H1 (cell line): ENCODE measurements around the gene CDC14B. TPM values are rescaled to one million over a fixed set of nuclear protein-coding genes. Genes with fewer than 3 reads are reported as not detected.

ENCODE experiments used
- CTCF ChIA-PET: fragments of 300-600 bp; sonication (Branson Sonifier 250); formaldehyde crosslinking; loops from one replicate; lab custom pipeline; 2021; ENCODE audit not compliant: partially characterized antibody; lab: Charles Lee
- POLR2A ChIA-PET: fragments of 300-600 bp; sonication (Branson Sonifier 250); formaldehyde crosslinking; loops from one replicate; lab custom pipeline; 2021; ENCODE audit warnings: inconsistent platforms; ENCODE audit not compliant: partially characterized antibody; lab: Charles Lee
- DNase-seq, 2 experiments: peaks; one replicate each; pipeline versions ENCODE4 v3.0.0 to v3.0.0-alpha.2; 2010 to 2022; ENCODE audit warnings: low spot score in 2 of 2, low read depth in 1 of 2, mixed read lengths in 1 of 2
- FAIRE-seq: peaks from 2 replicates; lab custom pipeline; 2011; peaks lifted over from hg19 to GRCh38; lab: Jason Lieb, UNC
- H2AFZ ChIP-seq: 2 replicates; pipeline ENCODE4 v1.8.1; 2012; ENCODE audit warnings: low read length, inconsistent platforms
- H2AK5ac ChIP-seq: 2 replicates; pipeline ENCODE4 v1.6.1; 2013; ENCODE audit warnings: low read depth, low read length
- H2BK120ac ChIP-seq: replicated peaks from 2 replicates; pipeline ENCODE3; 2013; ENCODE audit warnings: low read depth, low read length, inconsistent platforms
- H2BK12ac ChIP-seq: 2 replicates; pipeline ENCODE4 v1.6.1; 2013; ENCODE audit warnings: low read depth, low read length
- H2BK15ac ChIP-seq: 2 replicates; pipeline ENCODE4 v1.6.1; 2013; ENCODE audit warnings: low read length
- H2BK20ac ChIP-seq: 2 replicates; pipeline ENCODE4 v1.6.1; 2013; ENCODE audit warnings: low read length
- H2BK5ac ChIP-seq: 2 replicates; pipeline ENCODE4 v1.6.1; 2013; ENCODE audit warnings: low read depth, low read length
- H3K14ac ChIP-seq: 2 replicates; pipeline ENCODE4 v1.6.1; 2013; ENCODE audit warnings: inconsistent platforms; ENCODE audit not compliant: insufficient read length
- H3K18ac ChIP-seq: 2 replicates; pipeline ENCODE4 v1.6.1; 2013; ENCODE audit warnings: low read length; ENCODE audit errors: extremely low read depth
- H3K23ac ChIP-seq: 2 replicates; pipeline ENCODE4 v1.6.1; 2013; ENCODE audit warnings: inconsistent platforms; ENCODE audit not compliant: insufficient read length
- H3K23me2 ChIP-seq: 2 replicates; pipeline ENCODE4 v1.6.1; 2013; ENCODE audit warnings: low read depth, low read length
- H3K27ac ChIP-seq: 2 replicates; pipeline ENCODE4 v1.6.1; 2011; ENCODE audit warnings: low read depth, low read length, inconsistent platforms
- H3K27me3 ChIP-seq, 4 experiments: replicated peaks in 1 of 4; 1 replicate in 1 of 4; 2 replicates in 3 of 4; pipeline versions ENCODE4 v1.6.1 to v1.8.1; 2011 to 2013; ENCODE audit warnings: low read length in 3 of 4, mild to moderate bottlenecking in 3 of 4, inconsistent platforms in 2 of 4, mixed read lengths in 2 of 4, moderate library complexity in 1 of 4; ENCODE audit not compliant: control insufficient read depth in 3 of 4, insufficient read depth in 3 of 4; ENCODE audit errors: extremely low read depth in 1 of 4
- H3K36me3 ChIP-seq, 4 experiments: 2 replicates each; pipeline versions ENCODE4 v1.6.1 to v1.8.1; 2011 to 2013; ENCODE audit warnings: mild to moderate bottlenecking in 4 of 4, low read length in 3 of 4, moderate library complexity in 2 of 4, control low read depth in 1 of 4, inconsistent platforms in 1 of 4; ENCODE audit not compliant: insufficient read depth in 4 of 4, control insufficient read depth in 2 of 4
- H3K4ac ChIP-seq: replicated peaks from 2 replicates; pipeline ENCODE3; 2013; ENCODE audit warnings: low read length, low read depth, mixed read lengths, inconsistent platforms; ENCODE audit not compliant: insufficient read length
- H3K4me1 ChIP-seq, 4 experiments: replicated peaks in 1 of 4; 1 replicate in 1 of 4; 2 replicates in 3 of 4; pipeline versions ENCODE4 v1.6.1 to v1.8.1; 2011 to 2013; ENCODE audit warnings: low read length in 3 of 4, inconsistent platforms in 2 of 4, mixed read lengths in 1 of 4; ENCODE audit not compliant: insufficient read depth in 4 of 4, control insufficient read depth in 3 of 4
- H3K4me2 ChIP-seq, 2 experiments: 2 replicates each; pipeline versions ENCODE4 v1.6.1 to v1.8.1; 2011 to 2013; ENCODE audit warnings: low read depth in 2 of 2, low read length in 2 of 2, control low read depth in 1 of 2, inconsistent platforms in 1 of 2, mild to moderate bottlenecking in 1 of 2; ENCODE audit not compliant: insufficient read depth in 1 of 2
- H3K4me3 ChIP-seq, 4 experiments: fragments of 200-600, 300-600 bp in 1 of 4; sonication (generic), shearing (Covaris generic), sonication (Bioruptor Twin) in 1 of 4; 2 replicates each; pipeline versions ENCODE4 v1.5.1 to v1.8.1; 2011 to 2016; ENCODE audit warnings: low read length in 4 of 4, low read depth in 3 of 4, control low read depth in 2 of 4, inconsistent platforms in 2 of 4, mild to moderate bottlenecking in 2 of 4, mixed read lengths in 1 of 4, moderate library complexity in 1 of 4; ENCODE audit not compliant: insufficient read depth in 2 of 4; ENCODE audit errors: extremely low read depth in 1 of 4
- H3K56ac ChIP-seq: replicated peaks from 2 replicates; pipeline ENCODE3; 2013; ENCODE audit warnings: low read depth, mild to moderate bottlenecking, mixed read lengths, low read length, inconsistent platforms; ENCODE audit not compliant: insufficient read length
- H3K79me1 ChIP-seq: 2 replicates; pipeline ENCODE4 v1.6.1; 2013; ENCODE audit warnings: low read depth, low read length, control low read depth
- H3K79me2 ChIP-seq, 2 experiments: 2 replicates each; pipeline versions ENCODE4 v1.6.1 to v1.8.1; 2012 to 2013; ENCODE audit warnings: low read length in 2 of 2, mild to moderate bottlenecking in 2 of 2, inconsistent platforms in 1 of 2; ENCODE audit not compliant: insufficient read depth in 2 of 2, control insufficient read depth in 1 of 2
- H3K9ac ChIP-seq, 4 experiments: replicated peaks in 1 of 4; 1 replicate in 1 of 4; 2 replicates in 3 of 4; pipeline versions ENCODE4 v1.6.1 to v1.8.1; 2011 to 2013; ENCODE audit warnings: low read depth in 3 of 4, low read length in 3 of 4, control low read depth in 2 of 4, mild to moderate bottlenecking in 2 of 4, moderate library complexity in 2 of 4, inconsistent platforms in 1 of 4; ENCODE audit errors: extremely low read depth in 1 of 4
- H3K9me3 ChIP-seq, 2 experiments: 2 replicates each; pipeline versions ENCODE4 v1.6.1 to v1.8.1; 2012 to 2013; ENCODE audit warnings: mild to moderate bottlenecking in 2 of 2, moderate library complexity in 2 of 2, control low read depth in 1 of 2, inconsistent platforms in 1 of 2, low read depth in 1 of 2, low read length in 1 of 2, mixed read lengths in 1 of 2; ENCODE audit not compliant: insufficient read depth in 2 of 2
- H4K20me1 ChIP-seq, 2 experiments: replicated peaks in 1 of 2; 2 replicates each; pipeline versions ENCODE3 to v1.8.1; 2011 to 2013; ENCODE audit warnings: inconsistent platforms in 2 of 2, low read length in 2 of 2, mild to moderate bottlenecking in 1 of 2; ENCODE audit not compliant: insufficient read depth in 2 of 2, control insufficient read depth in 1 of 2
- H4K5ac ChIP-seq: 2 replicates; pipeline ENCODE4 v1.6.1; 2013; ENCODE audit warnings: low read length, low read depth, mixed read lengths, inconsistent platforms; ENCODE audit not compliant: insufficient read length
- H4K8ac ChIP-seq: 2 replicates; pipeline ENCODE4 v1.8.0; 2013; ENCODE audit warnings: mild to moderate bottlenecking, moderate library complexity, low read length, inconsistent platforms; ENCODE audit not compliant: insufficient read depth; ENCODE audit errors: extremely low read depth
- H4K91ac ChIP-seq: replicated peaks from 2 replicates; pipeline ENCODE3; 2013; ENCODE audit warnings: low read length, mixed read lengths, inconsistent platforms; ENCODE audit not compliant: insufficient read length
- BACH1 ChIP-seq: IDR thresholded peaks from 2 replicates; pipeline ENCODE4 v1.6.1; 2012; ENCODE audit warnings: low read length, improper control_type of control experiment
- CTBP2 ChIP-seq: IDR thresholded peaks from 2 replicates; pipeline ENCODE4 v1.7.0; 2011; ENCODE audit warnings: borderline replicate concordance, mild to moderate bottlenecking, moderate library complexity, mixed read lengths, low read length; ENCODE audit not compliant: insufficient read depth, insufficient read length
- EP300 ChIP-seq, 2 experiments: IDR thresholded peaks; 1 replicate in 1 of 2; 2 replicates in 1 of 2; pipeline ENCODE4 v1.6.1; 2011 to 2012; ENCODE audit warnings: low read depth in 2 of 2, low read length in 2 of 2, mild to moderate bottlenecking in 2 of 2, borderline replicate concordance in 1 of 2, inconsistent platforms in 1 of 2, moderate library complexity in 1 of 2
- SRF ChIP-seq: IDR thresholded peaks from 2 replicates; pipeline ENCODE4 v1.6.1; 2011; ENCODE audit warnings: mild to moderate bottlenecking, low read depth, low read length, moderate library complexity
- TCF12 ChIP-seq: IDR thresholded peaks from 2 replicates; pipeline ENCODE4 v1.6.1; 2011; ENCODE audit warnings: low read depth, mild to moderate bottlenecking, low read length
- TEAD4 ChIP-seq: IDR thresholded peaks from 2 replicates; pipeline ENCODE4 v1.6.1; 2012; ENCODE audit warnings: low read depth, low read length, inconsistent platforms, mixed read lengths
- WGBS, 2 experiments: shearing (Covaris generic) in 1 of 2; methylation state at CpG; one replicate each; pipeline versions ENCODE4 v1.1.6 to v1.1.7; 2013 to 2015; ENCODE audit warnings: low lambda C conversion rate in 2 of 2, mixed read lengths in 2 of 2, inconsistent platforms in 1 of 2, low coverage in 1 of 2, missing lambda C conversion rate in 1 of 2; ENCODE audit not compliant: insufficient replicate concordance in 2 of 2, insufficient coverage in 1 of 2, insufficient read length in 1 of 2; ENCODE audit errors: extremely low coverage in 1 of 2, missing lambda C conversion rate in 1 of 2; 5-methylcytosine and 5-hydroxymethylcytosine counted together
- polyA plus RNA-seq, 7 experiments: library from polyadenylated mRNA; depleted of rRNA in 3 of 7; stranded (reverse) in 5 of 7; unstranded in 2 of 7; fragments of >200 nt in 5 of 7; fragments of 200-250 nt in 2 of 7; gene quantifications; 1 replicate in 5 of 7; 2 replicates in 1 of 7; 4 replicates in 1 of 7; pipeline versions ENCODE4 v1.2.1 to v1.2.3, GENCODE V29; 2011 to 2013; ENCODE audit warnings: missing spikeins in 2 of 7, mixed read lengths in 2 of 7
- total RNA-seq: library from RNA; stranded (reverse); fragmentation: NEBNext Ultra II Directional; extraction: Animal tissue kit (Norgen Biotek cat#: 25700); gene quantifications from 2 replicates; pipeline ENCODE4 v1.2.1, GENCODE V29; 2021
- TF ChIP-seq, protein P1 (sequence below): IDR thresholded peaks from 2 replicates; pipeline ENCODE4 v1.6.1; 2011; ENCODE audit warnings: low read depth, mild to moderate bottlenecking, low read length; ENCODE audit not compliant: insufficient read depth

Gene CDC14B
- total and polyA plus RNA-seq, 2 of the 8 experiments (the other 6 are each of a cell fraction or from before 2014, with no cell fraction given) = 17.2 to 44.6 TPM

GRCh38 chr9:96510258-96510657 is 109.4 kb downstream of the CDC14B start:
- no peak overlapping the region for H4K5ac ChIP-seq
- H2BK12ac ChIP-seq = no peak overlapping the region
- H3K23me2 ChIP-seq = no peaks in the 10 kb centered on the region
- no peaks in the 10 kb centered on the region for H3K27me3 ChIP-seq
- H2BK20ac ChIP-seq = no peak overlapping the region
- no peak overlapping the region for H4K91ac ChIP-seq
- H2BK120ac ChIP-seq = no peak overlapping the region
- no peak overlapping the region for H2AK5ac ChIP-seq
- H2BK15ac ChIP-seq = no peak overlapping the region
- H3K18ac ChIP-seq = no peak overlapping the region
- no peak overlapping the region for H3K56ac ChIP-seq
- H3K79me2 ChIP-seq = no peaks in the 10 kb centered on the region
- FAIRE-seq (no peak), DNase-seq (no peak)
- H3K4ac ChIP-seq = no peak overlapping the region
- H3K14ac ChIP-seq = no peak overlapping the region
- H4K20me1 ChIP-seq = no peaks in the 10 kb centered on the region
- H3K4me1 ChIP-seq = no peaks in the 10 kb centered on the region
- no peak overlapping the region for H3K4me3 ChIP-seq
- peaks cover 0 to 4% (median 0%) of the 10 kb centered on the region in 4 experiments; a peak in 2 of 8 replicates for H3K36me3 ChIP-seq
- H3K4me2 ChIP-seq = no peak overlapping the region
- no peak overlapping the region for H4K8ac ChIP-seq
- WGBS, 2 experiments = 60% methylated on average over 4 of the region's 4 CpGs; no CpG with 5 or more reads in 1 of the 2 experiments
- CTCF ChIA-PET = interaction anchor here (1.1 to 1.3 kb wide), 2 partner anchors 8 to 156 kb away, joined by 3 to 4 read pairs; no protein-coding TSS in a partner anchor
- H2AFZ ChIP-seq = no peak overlapping the region
- H3K9ac ChIP-seq = no peak overlapping the region
- H2BK5ac ChIP-seq = no peak overlapping the region
- no peak overlapping the region for H3K27ac ChIP-seq
- POLR2A ChIA-PET = interaction anchor here (0.6 to 1.4 kb wide), 2 partner anchors 10 to 180 kb away, joined by 3 read pairs; no protein-coding TSS in a partner anchor
- no peak overlapping the region for H3K23ac ChIP-seq
- H3K79me1 ChIP-seq = no peaks in the 10 kb centered on the region
- H3K9me3 ChIP-seq = no peaks in the 10 kb centered on the region
- TF ChIP-seq BACH1 (no peak), SRF (no peak), CTBP2 (no peak), TCF12 (no peak), EP300 (IDR thresholded peaks at IDR 0.05; ENCODE audit: borderline replicate concordance in 1 of 2, low read depth in 2 of 2, low read length in 2 of 2) (no peak), TEAD4 (no peak)
- TF ChIP-seq, protein P1, sequence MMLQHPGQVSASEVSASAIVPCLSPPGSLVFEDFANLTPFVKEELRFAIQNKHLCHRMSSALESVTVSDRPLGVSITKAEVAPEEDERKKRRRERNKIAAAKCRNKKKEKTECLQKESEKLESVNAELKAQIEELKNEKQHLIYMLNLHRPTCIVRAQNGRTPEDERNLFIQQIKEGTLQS = no peak
